Measurements from ENCODE around the gene DOCK1.

The DOCK1 gene

DNA sequence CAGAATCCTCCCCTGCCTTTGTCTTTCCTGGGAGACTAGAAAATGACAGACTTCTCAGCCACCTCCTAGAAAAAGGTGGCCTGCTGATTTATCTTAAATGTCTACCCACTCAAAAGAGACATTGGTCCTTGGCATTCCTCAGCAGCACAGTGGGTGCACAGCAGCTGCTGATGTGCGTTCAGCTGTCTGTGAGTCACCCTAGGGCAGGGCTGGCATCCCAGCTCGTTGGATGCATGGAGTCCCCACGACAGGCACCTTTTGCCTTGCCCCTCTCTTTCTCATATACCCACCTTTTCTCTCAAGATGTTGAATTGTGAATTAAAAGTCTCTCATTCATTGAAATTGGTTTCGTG, 113.0 kb downstream of the DOCK1 start:
- H3K4me2 ChIP-seq (ENCODE audit: low read depth, low read length), result no peak overlapping the region
- H3F3A ChIP-seq (ENCODE audit: insufficient read depth, low read length), result no peaks in the 10 kb centered on the region
- H3K79me2 ChIP-seq (ENCODE audit: low read length), result no peaks in the 10 kb centered on the region
- H3K27me3 ChIP-seq (replicated peaks; ENCODE audit: insufficient read depth, low read length), result no peaks in the 10 kb centered on the region
- no peak overlapping the region for H3K9ac ChIP-seq (ENCODE audit: low read length)
- H4K20me1 ChIP-seq (ENCODE audit: insufficient read depth, low read length), result no peaks in the 10 kb centered on the region
- H3K27ac ChIP-seq (ENCODE audit: low read length), result no peak overlapping the region
- no peaks in the 10 kb centered on the region for H3K4me1 ChIP-seq (ENCODE audit: low read length)
- DNase-seq, result no peak
- no peaks in the 10 kb centered on the region for H3K9me3 ChIP-seq (replicated peaks; ENCODE audit: insufficient read depth, low read length)
- no peaks in the 10 kb centered on the region for H3K9me2 ChIP-seq (replicated peaks; ENCODE audit: insufficient read depth, low read length)
- no peaks in the 10 kb centered on the region for H3K36me3 ChIP-seq (replicated peaks; ENCODE audit: insufficient read depth, low read length)
- no peak overlapping the region for H3K4me3 ChIP-seq (ENCODE audit: low read length)
- TF ChIP-seq EZH2 (optimal IDR thresholded peaks at IDR 0.05; ENCODE audit: low read depth, low read length), result no peak
- no peak for TF ChIP-seq EZH2phosphoT487 (IDR thresholded peaks at IDR 0.05; ENCODE audit: low read length)
- no peak overlapping the region for H2AFZ ChIP-seq (ENCODE audit: low read length)

DNA sequence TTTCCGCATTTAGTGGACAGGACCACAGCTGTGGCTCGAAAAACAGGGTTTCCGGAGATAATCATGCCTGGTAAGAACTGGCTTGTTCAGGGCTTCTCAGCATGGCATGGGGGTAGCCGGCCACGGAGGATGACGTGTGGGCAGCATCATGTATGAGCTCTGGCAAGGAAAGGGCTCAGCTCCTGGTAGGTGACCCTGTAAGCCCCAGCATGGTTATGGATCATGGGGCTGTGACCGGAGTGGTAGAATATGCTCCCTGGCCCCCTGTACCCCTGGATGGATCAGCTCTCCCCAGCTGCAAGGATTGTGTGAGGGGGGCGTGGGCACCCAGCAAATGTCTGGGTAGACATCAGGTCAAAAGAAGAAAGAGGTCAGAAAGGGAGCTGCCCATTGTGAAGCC, 113.5 kb downstream of the DOCK1 start:
- Histone ChIP-seq H3K36me3 (replicated peaks; ENCODE audit: insufficient read depth, low read length) (no peaks in the 10 kb centered on the region), H3K9ac (ENCODE audit: low read length) (no peak overlapping the region), H3K27ac (ENCODE audit: low read length) (no peak overlapping the region), H3K4me3 (ENCODE audit: low read length) (no peak overlapping the region), H4K20me1 (ENCODE audit: insufficient read depth, low read length) (no peaks in the 10 kb centered on the region), H3K4me1 (ENCODE audit: low read length) (no peaks in the 10 kb centered on the region), H3K4me2 (ENCODE audit: low read depth, low read length) (no peak overlapping the region), H2AFZ (ENCODE audit: low read length) (no peak overlapping the region), H3K27me3 (replicated peaks; ENCODE audit: insufficient read depth, low read length) (no peaks in the 10 kb centered on the region), H3K79me2 (ENCODE audit: low read length) (no peaks in the 10 kb centered on the region), H3F3A (ENCODE audit: insufficient read depth, low read length) (no peaks in the 10 kb centered on the region), H3K9me3 (replicated peaks; ENCODE audit: insufficient read depth, low read length) (no peaks in the 10 kb centered on the region), H3K9me2 (replicated peaks; ENCODE audit: insufficient read depth, low read length) (no peaks in the 10 kb centered on the region)
- no peak for DNase-seq
- TF ChIP-seq, protein P1, sequence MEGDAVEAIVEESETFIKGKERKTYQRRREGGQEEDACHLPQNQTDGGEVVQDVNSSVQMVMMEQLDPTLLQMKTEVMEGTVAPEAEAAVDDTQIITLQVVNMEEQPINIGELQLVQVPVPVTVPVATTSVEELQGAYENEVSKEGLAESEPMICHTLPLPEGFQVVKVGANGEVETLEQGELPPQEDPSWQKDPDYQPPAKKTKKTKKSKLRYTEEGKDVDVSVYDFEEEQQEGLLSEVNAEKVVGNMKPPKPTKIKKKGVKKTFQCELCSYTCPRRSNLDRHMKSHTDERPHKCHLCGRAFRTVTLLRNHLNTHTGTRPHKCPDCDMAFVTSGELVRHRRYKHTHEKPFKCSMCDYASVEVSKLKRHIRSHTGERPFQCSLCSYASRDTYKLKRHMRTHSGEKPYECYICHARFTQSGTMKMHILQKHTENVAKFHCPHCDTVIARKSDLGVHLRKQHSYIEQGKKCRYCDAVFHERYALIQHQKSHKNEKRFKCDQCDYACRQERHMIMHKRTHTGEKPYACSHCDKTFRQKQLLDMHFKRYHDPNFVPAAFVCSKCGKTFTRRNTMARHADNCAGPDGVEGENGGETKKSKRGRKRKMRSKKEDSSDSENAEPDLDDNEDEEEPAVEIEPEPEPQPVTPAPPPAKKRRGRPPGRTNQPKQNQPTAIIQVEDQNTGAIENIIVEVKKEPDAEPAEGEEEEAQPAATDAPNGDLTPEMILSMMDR (IDR thresholded peaks at IDR 0.05; ENCODE audit: low read length), result no peak
- no peak for TF ChIP-seq EZH2 (optimal IDR thresholded peaks at IDR 0.05; ENCODE audit: low read depth, low read length)
- no peak for TF ChIP-seq EZH2phosphoT487 (IDR thresholded peaks at IDR 0.05; ENCODE audit: low read length)

DNA sequence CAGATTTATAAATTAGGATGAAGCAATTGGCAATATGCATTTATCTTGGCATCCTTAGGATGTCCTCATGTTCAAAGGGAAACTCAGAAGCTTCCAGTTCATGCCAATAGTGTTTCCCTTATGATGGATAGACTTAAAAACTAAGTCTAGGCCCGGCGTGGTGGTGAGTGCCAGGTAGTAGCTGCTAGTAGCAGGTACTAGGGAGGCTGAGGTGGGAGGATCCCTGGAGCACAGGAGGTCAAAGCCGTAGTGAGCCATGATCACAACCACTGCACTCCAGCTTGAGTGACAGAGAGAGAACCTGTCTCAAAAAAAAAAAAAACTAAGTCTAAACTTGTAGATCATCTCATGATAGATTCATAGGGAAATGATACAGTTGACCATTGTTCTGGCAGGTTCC, 115.0 kb downstream of the DOCK1 start:
- Histone ChIP-seq H3K9me2 (replicated peaks; ENCODE audit: insufficient read depth, low read length) (no peaks in the 10 kb centered on the region), H3K27ac (ENCODE audit: low read length) (no peak overlapping the region), H3K79me2 (ENCODE audit: low read length) (no peaks in the 10 kb centered on the region), H3F3A (ENCODE audit: insufficient read depth, low read length) (no peaks in the 10 kb centered on the region), H3K4me2 (ENCODE audit: low read depth, low read length) (no peak overlapping the region), H3K4me3 (ENCODE audit: low read length) (no peak overlapping the region), H3K9me3 (replicated peaks; ENCODE audit: insufficient read depth, low read length) (no peaks in the 10 kb centered on the region), H3K36me3 (replicated peaks; ENCODE audit: insufficient read depth, low read length) (no peaks in the 10 kb centered on the region), H3K27me3 (replicated peaks; ENCODE audit: insufficient read depth, low read length) (no peaks in the 10 kb centered on the region), H3K4me1 (ENCODE audit: low read length) (no peaks in the 10 kb centered on the region), H2AFZ (ENCODE audit: low read length) (no peak overlapping the region), H3K9ac (ENCODE audit: low read length) (no peak overlapping the region), H4K20me1 (ENCODE audit: insufficient read depth, low read length) (no peaks in the 10 kb centered on the region)
- no peak for DNase-seq
- TF ChIP-seq EZH2phosphoT487 (IDR thresholded peaks at IDR 0.05; ENCODE audit: low read length) (no peak), EZH2 (optimal IDR thresholded peaks at IDR 0.05; ENCODE audit: low read depth, low read length) (no peak)
- TF ChIP-seq, protein P1 (IDR thresholded peaks at IDR 0.05; ENCODE audit: low read length), result no peak

DNA sequence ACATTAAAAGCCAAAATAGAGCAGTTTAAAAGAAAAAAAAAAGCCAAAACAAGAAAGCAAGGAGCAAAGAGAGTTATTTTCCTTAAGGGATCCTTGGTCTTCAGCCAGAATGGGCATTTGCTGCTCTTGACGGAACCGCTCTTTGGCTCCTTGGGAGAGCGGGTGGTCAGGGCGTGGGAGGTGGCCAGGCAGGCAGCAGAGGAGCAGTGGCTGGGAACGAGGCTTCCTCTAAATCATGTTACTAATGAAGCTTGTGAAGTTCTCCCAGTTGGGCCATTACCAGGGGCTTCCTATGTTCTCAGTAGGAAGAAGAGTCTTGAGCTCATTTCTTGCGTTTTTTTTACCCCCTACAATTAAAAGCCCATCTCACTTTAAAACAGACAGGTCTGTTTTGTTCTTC, 116.6 kb downstream of the DOCK1 start:
- no peaks in the 10 kb centered on the region for H4K20me1 ChIP-seq (ENCODE audit: insufficient read depth, low read length)
- H3K27ac ChIP-seq (ENCODE audit: low read length), result no peak overlapping the region
- H3K36me3 ChIP-seq (replicated peaks; ENCODE audit: insufficient read depth, low read length), result no peaks in the 10 kb centered on the region
- H3K27me3 ChIP-seq (replicated peaks; ENCODE audit: insufficient read depth, low read length), result no peaks in the 10 kb centered on the region
- H3K79me2 ChIP-seq (ENCODE audit: low read length), result no peaks in the 10 kb centered on the region
- no peak overlapping the region for H3K4me3 ChIP-seq (ENCODE audit: low read length)
- no peak overlapping the region for H3K9ac ChIP-seq (ENCODE audit: low read length)
- no peak overlapping the region for H3K4me2 ChIP-seq (ENCODE audit: low read depth, low read length)
- DNase-seq, result no peak
- H3K4me1 ChIP-seq (ENCODE audit: low read length), result no peaks in the 10 kb centered on the region
- H3K9me3 ChIP-seq (replicated peaks; ENCODE audit: insufficient read depth, low read length), result no peaks in the 10 kb centered on the region
- H3K9me2 ChIP-seq (replicated peaks; ENCODE audit: insufficient read depth, low read length), result no peaks in the 10 kb centered on the region
- TF ChIP-seq EZH2phosphoT487 (IDR thresholded peaks at IDR 0.05; ENCODE audit: low read length) (no peak), EZH2 (optimal IDR thresholded peaks at IDR 0.05; ENCODE audit: low read depth, low read length) (no peak)
- TF ChIP-seq, protein P1 (IDR thresholded peaks at IDR 0.05; ENCODE audit: low read length), result no peak
- H2AFZ ChIP-seq (ENCODE audit: low read length), result no peak overlapping the region
- H3F3A ChIP-seq (ENCODE audit: insufficient read depth, low read length), result no peaks in the 10 kb centered on the region

Data from MM.1S (cell line).